Neural progenitor cell (in vitro differentiated cells): Measurements from ENCODE around the gene SLC2A4. TPM values are rescaled to one million over a fixed set of nuclear protein-coding genes. Genes with fewer than 3 reads are reported as not detected.

Experiments
- DNase-seq: peaks from one replicate; pipeline ENCODE4 v3.0.0-alpha.2; 2016; ENCODE audit warnings: low spot score
- H2AFZ ChIP-seq: fragments of 200-600 bp; sonication (generic); replicated peaks from 2 replicates; pipeline ENCODE4 v1.6.1; 2016; ENCODE audit warnings: antibody characterized with exemption
- H3F3A ChIP-seq: fragments of 200-600 bp; sonication (generic); 2 replicates; pipeline ENCODE4 v1.6.1; 2016; ENCODE audit warnings: antibody characterized with exemption, low read depth
- H3K27ac ChIP-seq: fragments of 200-600 bp; sonication (generic); 2 replicates; pipeline ENCODE4 v1.5.1; 2016; ENCODE audit warnings: mild to moderate bottlenecking
- H3K27me3 ChIP-seq: fragments of 200-600 bp; sonication (generic); 2 replicates; pipeline ENCODE4 v1.6.1; 2016; ENCODE audit warnings: mild to moderate bottlenecking, moderate library complexity
- H3K36me3 ChIP-seq: fragments of 200-600 bp; sonication (generic); 2 replicates; pipeline ENCODE4 v1.5.1; 2016
- H3K4me1 ChIP-seq: fragments of 200-600 bp; sonication (generic); 2 replicates; pipeline ENCODE4 v1.6.1; 2016; ENCODE audit warnings: mixed run types
- H3K4me2 ChIP-seq: fragments of 200-600 bp; sonication (generic); 2 replicates; pipeline ENCODE4 v1.6.1; 2016
- H3K4me3 ChIP-seq: fragments of 200-600 bp; sonication (generic); 2 replicates; pipeline ENCODE4 v1.5.1; 2016
- H3K79me2 ChIP-seq: fragments of 200-600 bp; sonication (generic); 2 replicates; pipeline ENCODE4 v1.6.1; 2016; ENCODE audit warnings: low read depth
- H3K9ac ChIP-seq: fragments of 200-600 bp; sonication (generic); 2 replicates; pipeline ENCODE4 v1.6.1; 2016
- H3K9me3 ChIP-seq: fragments of 200-600 bp; sonication (generic); 2 replicates; pipeline ENCODE4 v1.5.1; 2016; ENCODE audit warnings: low read depth
- H4K20me1 ChIP-seq: fragments of 200-600 bp; sonication (generic); 2 replicates; pipeline ENCODE4 v1.6.1; 2016; ENCODE audit warnings: low read depth
- H3K27ac Mint-ChIP-seq: 3 replicates; pipeline ENCODE4 v1.8.0; 2021; ENCODE audit warnings: mixed read lengths
- H3K27me3 Mint-ChIP-seq: 2 replicates; pipeline ENCODE4 v1.8.0; 2022; ENCODE audit warnings: low read depth, mild to moderate bottlenecking, inconsistent platforms, moderate library complexity, mixed read lengths; ENCODE audit not compliant: insufficient read depth
- H3K36me3 Mint-ChIP-seq: 3 replicates; pipeline ENCODE4 v1.8.0; 2021; ENCODE audit warnings: mixed read lengths
- H3K4me1 Mint-ChIP-seq: 3 replicates; pipeline ENCODE4 v1.8.0; 2021; ENCODE audit warnings: mixed read lengths
- H3K4me3 Mint-ChIP-seq: 3 replicates; pipeline ENCODE4 v1.8.0; 2021; ENCODE audit warnings: mild to moderate bottlenecking, moderate library complexity, mixed read lengths
- H3K9me3 Mint-ChIP-seq: 3 replicates; pipeline ENCODE4 v1.8.0; 2020; ENCODE audit warnings: mixed read lengths
- CTCF ChIP-seq: fragments of 200-600 bp; sonication (generic); IDR thresholded peaks from 2 replicates; pipeline ENCODE4 v1.5.1; 2017; ENCODE audit warnings: antibody characterized with exemption, mild to moderate bottlenecking
- EZH2 ChIP-seq: fragments of 200-600 bp; sonication (generic); IDR thresholded peaks from 2 replicates; pipeline ENCODE4 v1.6.1; 2017; ENCODE audit warnings: antibody characterized with exemption, mild to moderate bottlenecking, moderate library complexity
- EZH2phosphoT487 ChIP-seq: fragments of 200-600 bp; sonication (generic); IDR thresholded peaks from 2 replicates; pipeline ENCODE4 v1.6.1; 2017; ENCODE audit warnings: antibody characterized with exemption
- total RNA-seq: library from RNA; depleted of rRNA; stranded (reverse); fragments of >200 nt; gene quantifications from 2 replicates; pipeline ENCODE4 v1.2.3, GENCODE V29; 2015; ENCODE audit warnings: low replicate concordance

Gene SLC2A4
- total RNA-seq, 1 donor from 2014 or later, result 1.7 TPM

GRCh38 chr17:7254511-7254910 is 27.0 kb upstream of the SLC2A4 start:
- H3K36me3 ChIP-seq, result peaks cover 3% of the 10 kb centered on the region

GRCh38 chr17:7256766-7257456 is 24.6 kb upstream of the SLC2A4 start:
- Histone ChIP-seq H3K9ac (no peak overlapping the region), H3K36me3 (peaks cover 3% of the 10 kb centered on the region), H3K79me2 (peaks cover 12% of the 10 kb centered on the region), H3F3A (peaks cover 28% of the 10 kb centered on the region), H3K27me3 (peaks cover 23% of the 10 kb centered on the region), H3K4me3 (no peak overlapping the region), H3K4me1 (peaks cover 5% of the 10 kb centered on the region), H3K4me2 (no peak overlapping the region), H2AFZ (no peak overlapping the region), H3K9me3 (no peaks in the 10 kb centered on the region), H4K20me1 (peaks cover 11% of the 10 kb centered on the region), H3K27ac (no peak overlapping the region)
- Mint-ChIP-seq H3K27me3 (peaks cover 26% of the 10 kb centered on the region), H3K36me3 (peaks cover 26% of the 10 kb centered on the region), H3K4me3 (peak overlapping the region; percentile 60), H3K27ac (no peak overlapping the region), H3K4me1 (peaks cover 10% of the 10 kb centered on the region), H3K9me3 (no peaks in the 10 kb centered on the region)
- DNase-seq, result no peak
- TF ChIP-seq EZH2 (no peak), CTCF (no peak), EZH2phosphoT487 (no peak)

More at GRCh38 chr17:7254511-7254910, 27.0 kb upstream of the SLC2A4 start:
- Histone ChIP-seq H3K4me2 (no peak overlapping the region), H3K79me2 (peaks cover 31% of the 10 kb centered on the region), H3F3A (peaks cover 18% of the 10 kb centered on the region), H3K27me3 (no peaks in the 10 kb centered on the region), H3K9me3 (no peaks in the 10 kb centered on the region), H3K27ac (no peak overlapping the region), H4K20me1 (peaks cover 15% of the 10 kb centered on the region), H2AFZ (no peak overlapping the region), H3K4me3 (no peak overlapping the region), H3K9ac (no peak overlapping the region), H3K4me1 (peaks cover 16% of the 10 kb centered on the region)
- peaks cover 24% of the 10 kb centered on the region for H3K4me1 Mint-ChIP-seq
- peak overlapping the region; percentile 18 for H3K4me3 Mint-ChIP-seq
- H3K9me3 Mint-ChIP-seq, result no peaks in the 10 kb centered on the region
- peaks cover 28% of the 10 kb centered on the region for H3K36me3 Mint-ChIP-seq
- no peak overlapping the region for H3K27ac Mint-ChIP-seq
- TF ChIP-seq EZH2phosphoT487, result no peak
- TF ChIP-seq EZH2, result no peak
- no peak for TF ChIP-seq CTCF
- no peak for DNase-seq
- H3K27me3 Mint-ChIP-seq, result peaks cover 16% of the 10 kb centered on the region

- Mint-ChIP-seq H3K27me3 (peaks cover 40% of the 10 kb centered on the region), H3K9me3 (no peaks in the 10 kb centered on the region), H3K27ac (no peak overlapping the region), H3K4me1 (peaks cover 10% of the 10 kb centered on the region), H3K4me3 (no peak overlapping the region), H3K36me3 (peaks cover 26% of the 10 kb centered on the region)
- H3K36me3 ChIP-seq, result peaks cover 3% of the 10 kb centered on the region
- no peak overlapping the region for H3K4me3 ChIP-seq
- H3K4me1 ChIP-seq, result peaks cover 14% of the 10 kb centered on the region
- H3K4me2 ChIP-seq, result no peak overlapping the region
- H3K9ac ChIP-seq, result no peak overlapping the region
- no peak for TF ChIP-seq CTCF
- no peak for DNase-seq
- no peaks in the 10 kb centered on the region for H3K79me2 ChIP-seq
- peaks cover 43% of the 10 kb centered on the region for H3K27me3 ChIP-seq
- peaks cover 11% of the 10 kb centered on the region for H4K20me1 ChIP-seq
- no peak overlapping the region for H2AFZ ChIP-seq
- no peak overlapping the region for H3K27ac ChIP-seq
- peaks cover 29% of the 10 kb centered on the region for H3F3A ChIP-seq
- no peaks in the 10 kb centered on the region for H3K9me3 ChIP-seq
Measured at GRCh38 chr17:7258731-7259554, 22.6 kb upstream of the SLC2A4 start.
